ENCODE results near the gene DCTPP1. TPM values are rescaled to one million over a fixed set of nuclear protein-coding genes. Genes with fewer than 3 reads are reported as not detected.
A peak's percentile ranks its signal among the peaks of the same experiment; 100 is the strongest.

The DCTPP1 gene
- total RNA-seq, 1 experiment from 2014 or later = 125 TPM

DNA sequence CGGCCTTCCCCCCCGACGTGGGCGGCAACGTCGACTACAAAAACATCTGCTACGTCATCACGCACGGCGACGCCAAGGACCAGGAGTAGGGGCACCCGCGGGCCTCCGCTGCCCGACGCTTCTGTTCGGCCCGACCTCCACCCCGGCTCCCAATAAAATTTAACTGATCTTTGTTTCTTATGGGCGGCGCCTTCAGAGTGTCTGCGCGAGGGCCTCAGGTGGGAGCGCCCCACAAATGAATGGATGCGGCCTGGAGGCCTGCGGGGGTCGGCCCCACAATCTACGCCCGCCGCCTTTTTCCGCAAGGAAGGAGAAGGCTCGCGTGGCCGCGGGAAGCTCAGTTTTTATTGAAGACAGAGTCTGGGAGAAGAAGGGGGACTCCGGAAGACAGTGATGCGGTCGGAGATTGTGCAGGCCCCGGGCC is 52.0 kb downstream of the DCTPP1 start (continued):
- TF ChIP-seq, protein P1, sequence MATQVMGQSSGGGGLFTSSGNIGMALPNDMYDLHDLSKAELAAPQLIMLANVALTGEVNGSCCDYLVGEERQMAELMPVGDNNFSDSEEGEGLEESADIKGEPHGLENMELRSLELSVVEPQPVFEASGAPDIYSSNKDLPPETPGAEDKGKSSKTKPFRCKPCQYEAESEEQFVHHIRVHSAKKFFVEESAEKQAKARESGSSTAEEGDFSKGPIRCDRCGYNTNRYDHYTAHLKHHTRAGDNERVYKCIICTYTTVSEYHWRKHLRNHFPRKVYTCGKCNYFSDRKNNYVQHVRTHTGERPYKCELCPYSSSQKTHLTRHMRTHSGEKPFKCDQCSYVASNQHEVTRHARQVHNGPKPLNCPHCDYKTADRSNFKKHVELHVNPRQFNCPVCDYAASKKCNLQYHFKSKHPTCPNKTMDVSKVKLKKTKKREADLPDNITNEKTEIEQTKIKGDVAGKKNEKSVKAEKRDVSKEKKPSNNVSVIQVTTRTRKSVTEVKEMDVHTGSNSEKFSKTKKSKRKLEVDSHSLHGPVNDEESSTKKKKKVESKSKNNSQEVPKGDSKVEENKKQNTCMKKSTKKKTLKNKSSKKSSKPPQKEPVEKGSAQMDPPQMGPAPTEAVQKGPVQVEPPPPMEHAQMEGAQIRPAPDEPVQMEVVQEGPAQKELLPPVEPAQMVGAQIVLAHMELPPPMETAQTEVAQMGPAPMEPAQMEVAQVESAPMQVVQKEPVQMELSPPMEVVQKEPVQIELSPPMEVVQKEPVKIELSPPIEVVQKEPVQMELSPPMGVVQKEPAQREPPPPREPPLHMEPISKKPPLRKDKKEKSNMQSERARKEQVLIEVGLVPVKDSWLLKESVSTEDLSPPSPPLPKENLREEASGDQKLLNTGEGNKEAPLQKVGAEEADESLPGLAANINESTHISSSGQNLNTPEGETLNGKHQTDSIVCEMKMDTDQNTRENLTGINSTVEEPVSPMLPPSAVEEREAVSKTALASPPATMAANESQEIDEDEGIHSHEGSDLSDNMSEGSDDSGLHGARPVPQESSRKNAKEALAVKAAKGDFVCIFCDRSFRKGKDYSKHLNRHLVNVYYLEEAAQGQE (IDR thresholded peaks at IDR 0.05; ENCODE audit: low read depth) = no peak

DNA sequence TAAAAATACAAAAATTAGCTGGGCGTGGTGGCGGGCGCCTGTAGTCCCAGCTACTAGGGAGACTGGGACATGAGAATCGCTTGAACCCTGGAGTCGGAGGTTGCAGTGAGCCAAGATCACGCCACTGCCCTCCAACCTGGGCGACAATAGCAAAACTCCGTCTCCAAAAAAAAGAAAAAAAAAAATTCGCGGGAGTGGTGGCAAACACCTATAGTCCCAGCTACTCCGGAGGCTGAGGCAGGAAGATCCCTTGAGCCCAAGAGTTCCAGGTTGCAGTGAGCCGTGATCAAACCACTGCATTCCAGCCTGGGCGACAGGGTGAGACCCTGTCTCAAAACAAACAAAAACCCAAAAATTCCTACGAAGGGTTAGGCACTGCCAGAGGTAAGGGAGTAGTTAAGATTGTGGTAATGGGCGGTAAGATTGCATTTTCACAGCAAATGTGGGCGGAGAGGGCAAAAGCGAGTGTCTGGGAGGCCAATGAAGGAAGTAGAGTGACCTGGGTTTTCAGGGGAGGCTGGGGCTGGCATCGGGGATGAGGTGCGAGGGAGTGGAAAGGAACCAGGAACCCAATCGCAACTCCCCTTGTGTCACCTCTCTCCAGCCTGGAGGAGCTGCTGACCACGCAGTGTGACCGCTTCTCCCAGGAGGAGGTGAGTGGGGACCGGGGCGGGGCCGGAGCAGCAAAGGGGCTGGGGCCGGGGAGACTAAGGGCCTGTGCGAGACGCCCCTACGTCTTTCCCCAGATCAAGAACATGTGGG is 52.6 kb downstream of the DCTPP1 start:
- Histone ChIP-seq H3K27ac (ENCODE audit: low read depth, low read length) (peak overlapping the region; percentile 97), H4K20me1 (ENCODE audit: insufficient read depth) (no peaks in the 10 kb centered on the region), H3K4me2 (ENCODE audit: low read length) (peak overlapping the region; percentile 100), H3K9me3 (ENCODE audit: control insufficient read depth in 1 of 2, insufficient read depth in 1 of 2, low read depth in 1 of 2, low read length in 2 of 2) (no peaks in the 10 kb centered on the region), H3K4me3 (replicated peaks in 1 of 2; ENCODE audit: low read depth in 1 of 2, low read length in 2 of 2) (peak overlapping the region; percentile 64 to 95), H3K27me3 (ENCODE audit: insufficient read depth, low read length) (no peaks in the 10 kb centered on the region), H3K9ac (ENCODE audit: low read length) (peak overlapping the region; percentile 97), H2AFZ (ENCODE audit: low read depth, low read length, poor library complexity, severe bottlenecking) (no peak overlapping the region), H3K9me2 (ENCODE audit: insufficient read depth) (no peaks in the 10 kb centered on the region), H3K79me2 (ENCODE audit: insufficient read depth, low read length) (no peaks in the 10 kb centered on the region), H3K36me3 (ENCODE audit: control insufficient read depth in 1 of 2, insufficient read depth in 2 of 2, low read length in 2 of 2) (no peaks in the 10 kb centered on the region), H3K4me1 (ENCODE audit: control insufficient read depth in 1 of 2, insufficient read depth in 2 of 2, low read length in 2 of 2) (peaks cover 14 to 33% of the 10 kb centered on the region in 2 experiments)
- DNase-seq (ENCODE audit: low read depth, low spot score) = no peak
- CTCF ChIA-PET = no interaction called here
- POLR2A ChIA-PET = interaction anchor here (0.9 kb wide), 1 partner anchor 18 kb away, joined by 3 read pairs; the partner anchor contains the start of gene ZNF48
- RAD21 ChIA-PET (ENCODE audit: low non-redundant PET in 1 of 2, low total read pairs in 2 of 2, uncharacterized antibody in 2 of 2, unreplicated experiment in 2 of 2) = interaction anchor here in 1 of 2 experiments (1.0 kb wide), 1 partner anchor 41 kb away, joined by 13 read pairs; no protein-coding TSS in a partner anchor
- BruUV-seq (replicated peaks) = TSS peak; percentile 84
- intact Hi-C loops (cut with micrococcal nuclease) = no loop called here
- no peak for TF ChIP-seq CEBPB (IDR thresholded peaks at IDR 0.05; ENCODE audit: low read depth)
- TF ChIP-seq, protein P2, sequence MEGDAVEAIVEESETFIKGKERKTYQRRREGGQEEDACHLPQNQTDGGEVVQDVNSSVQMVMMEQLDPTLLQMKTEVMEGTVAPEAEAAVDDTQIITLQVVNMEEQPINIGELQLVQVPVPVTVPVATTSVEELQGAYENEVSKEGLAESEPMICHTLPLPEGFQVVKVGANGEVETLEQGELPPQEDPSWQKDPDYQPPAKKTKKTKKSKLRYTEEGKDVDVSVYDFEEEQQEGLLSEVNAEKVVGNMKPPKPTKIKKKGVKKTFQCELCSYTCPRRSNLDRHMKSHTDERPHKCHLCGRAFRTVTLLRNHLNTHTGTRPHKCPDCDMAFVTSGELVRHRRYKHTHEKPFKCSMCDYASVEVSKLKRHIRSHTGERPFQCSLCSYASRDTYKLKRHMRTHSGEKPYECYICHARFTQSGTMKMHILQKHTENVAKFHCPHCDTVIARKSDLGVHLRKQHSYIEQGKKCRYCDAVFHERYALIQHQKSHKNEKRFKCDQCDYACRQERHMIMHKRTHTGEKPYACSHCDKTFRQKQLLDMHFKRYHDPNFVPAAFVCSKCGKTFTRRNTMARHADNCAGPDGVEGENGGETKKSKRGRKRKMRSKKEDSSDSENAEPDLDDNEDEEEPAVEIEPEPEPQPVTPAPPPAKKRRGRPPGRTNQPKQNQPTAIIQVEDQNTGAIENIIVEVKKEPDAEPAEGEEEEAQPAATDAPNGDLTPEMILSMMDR (IDR thresholded peaks at IDR 0.05 in 2 of 3, conservative IDR thresholded peaks at IDR 0.05 in 1 of 3; ENCODE audit: borderline replicate concordance in 1 of 3, insufficient read depth in 1 of 3, low read depth in 2 of 3, low read length in 2 of 3) = no peak
- ATAC-seq = no peak
